Activated CD8-positive, alpha-beta memory T cell treated with anti-CD3 and anti-CD28 coated beads, Interleukin-2, amount 10 ng/mL, durations not matched to agents 7 days and 5 days (primary cell): Measurements from ENCODE around the gene UQCRHL. TPM values are rescaled to one million over a fixed set of nuclear protein-coding genes. Genes with fewer than 3 reads are reported as not detected.
"Not testable (repeated sequence)": the region's sequence is repeated elsewhere in the genome, so short reads cannot be mapped to it uniquely, and the experiment has no call there.

ENCODE experiments used
- ATAC-seq: fragments of 150-1000 bp; cut with Tn5 transposase; one replicate; pipeline ENCODE4 v1.10.0; 2021; ENCODE audit warnings: moderate library complexity
- CTCF ChIA-PET: fragments of 350-600 bp; sonication (Branson Sonifier 250); formaldehyde crosslinking; loops from one replicate; lab custom pipeline; 2021; ENCODE audit warnings: antibody characterized with exemption; lab: Charles Lee
- DNase-seq: peaks from one replicate; pipeline ENCODE4 v3.0.0-alpha.2; 2020
- H3K27ac Mint-ChIP-seq: one replicate; pipeline ENCODE4 v1.8.0; 2021; ENCODE audit warnings: mild to moderate bottlenecking, mixed read lengths
- H3K27me3 Mint-ChIP-seq: one replicate; pipeline ENCODE4 v1.8.0; 2021; ENCODE audit warnings: mixed read lengths
- H3K36me3 Mint-ChIP-seq: one replicate; pipeline ENCODE4 v1.8.0; 2021; ENCODE audit warnings: mild to moderate bottlenecking, mixed read lengths
- H3K4me1 Mint-ChIP-seq: one replicate; pipeline ENCODE4 v1.8.0; 2021; ENCODE audit warnings: mixed read lengths
- H3K4me3 Mint-ChIP-seq: one replicate; pipeline ENCODE4 v1.8.0; 2021; ENCODE audit warnings: mild to moderate bottlenecking, moderate library complexity, mixed read lengths
- H3K9me3 Mint-ChIP-seq: one replicate; pipeline ENCODE4 v1.8.0; 2022; ENCODE audit warnings: low read depth, mixed read lengths
- total RNA-seq, 2 experiments: library from RNA; stranded (reverse); gene quantifications; one replicate each; pipeline ENCODE4 v1.2.3, GENCODE V29; 2021

The UQCRHL gene
- total RNA-seq, 2 experiments from 2014 or later, result 1.6 to 1.8 TPM

- H3K4me3 Mint-ChIP-seq, result peak overlapping the region; percentile 86
- DNase-seq, H3K36me3 Mint-ChIP-seq, H3K9me3 Mint-ChIP-seq, ATAC-seq, H3K27me3 Mint-ChIP-seq: not testable (repeated sequence)
- H3K4me1 Mint-ChIP-seq, result peaks cover 30% of the 10 kb centered on the region
- CTCF ChIA-PET, result interaction anchor here (4.9 to 5.0 kb wide), 2 partner anchors 9 to 13 kb away, joined by 35 to 45 read pairs; no protein-coding TSS in a partner anchor
- H3K27ac Mint-ChIP-seq, result peak overlapping the region; percentile 43
Observed at GRCh38 chr1:15846056-15846455, 38.6 kb upstream of the UQCRHL start.

GRCh38 chr1:15843826-15844572 lies 36.5 kb upstream of the UQCRHL start:
- Mint-ChIP-seq H3K9me3 (no peaks in the 10 kb centered on the region), H3K27me3 (no peaks in the 10 kb centered on the region), H3K4me1 (peaks cover 18% of the 10 kb centered on the region), H3K36me3 (no peaks in the 10 kb centered on the region), H3K4me3 (no peak overlapping the region), H3K27ac (no peak overlapping the region)
- ATAC-seq (no peak), DNase-seq (no peak)
- CTCF ChIA-PET, result interaction anchor here (0.6 to 0.9 kb wide), 5 partner anchors 10 to 120 kb away, joined by 3 to 4 read pairs (median 3); no protein-coding TSS in a partner anchor

- DNase-seq, result no peak
Observed at GRCh38 chr1:15838721-15839120, 31.3 kb upstream of the UQCRHL start.

GRCh38 chr1:15837931-15838330 lies 30.5 kb upstream of the UQCRHL start:
- Mint-ChIP-seq H3K27me3 (no peaks in the 10 kb centered on the region), H3K4me1 (peaks cover 19% of the 10 kb centered on the region), H3K36me3 (no peaks in the 10 kb centered on the region), H3K9me3 (no peaks in the 10 kb centered on the region), H3K27ac (no peak overlapping the region), H3K4me3 (peak overlapping the region; percentile 25)
- no peak for ATAC-seq
- no peak for DNase-seq
- CTCF ChIA-PET, result interaction anchor here (0.7 to 4.1 kb wide), 3 partner anchors 9 to 159 kb away, joined by 3 to 45 read pairs (median 3); partner anchors contain the start of gene SPEN

More at GRCh38 chr1:15838721-15839120, 31.3 kb upstream of the UQCRHL start:
- Mint-ChIP-seq H3K36me3 (no peaks in the 10 kb centered on the region), H3K4me1 (peaks cover 15% of the 10 kb centered on the region), H3K9me3 (no peaks in the 10 kb centered on the region), H3K27ac (no peak overlapping the region), H3K4me3 (no peak overlapping the region), H3K27me3 (no peaks in the 10 kb centered on the region)
- CTCF ChIA-PET, result interaction anchor here (1.1 to 4.1 kb wide), 3 partner anchors 8 to 159 kb away, joined by 3 to 45 read pairs (median 4); partner anchors contain the start of gene SPEN
- no peak for ATAC-seq

GRCh38 chr1:15836772-15837669 lies 29.6 kb upstream of the UQCRHL start:
- Mint-ChIP-seq H3K4me3 (peak overlapping the region; percentile 84), H3K27ac (peak overlapping the region; percentile 95), H3K27me3 (no peaks in the 10 kb centered on the region), H3K36me3 (no peaks in the 10 kb centered on the region), H3K9me3 (no peaks in the 10 kb centered on the region), H3K4me1 (peaks cover 20% of the 10 kb centered on the region)
- CTCF ChIA-PET, result interaction anchor here (0.7 to 4.1 kb wide), 3 partner anchors 10 to 122 kb away, joined by 3 to 45 read pairs (median 5); partner anchors contain the start of gene SPEN
- peak; percentile 79 for DNase-seq
- peak; percentile 8 for ATAC-seq

- H3K27ac Mint-ChIP-seq, result peak overlapping the region; percentile 95
- H3K9me3 Mint-ChIP-seq, ATAC-seq, DNase-seq, H3K27me3 Mint-ChIP-seq, H3K36me3 Mint-ChIP-seq: not testable (repeated sequence)
- H3K4me1 Mint-ChIP-seq, result peaks cover 25% of the 10 kb centered on the region
- CTCF ChIA-PET, result interaction anchor here (0.6 to 4.1 kb wide), 4 partner anchors 11 to 123 kb away, joined by 3 to 45 read pairs (median 4); partner anchors contain the start of gene SPEN
- peak overlapping the region; percentile 84 for H3K4me3 Mint-ChIP-seq
Observed at GRCh38 chr1:15836511-15836771, 29.0 kb upstream of the UQCRHL start.

GRCh38 chr1:15835741-15836510 lies 28.5 kb upstream of the UQCRHL start:
- H3K36me3 Mint-ChIP-seq, result peaks cover 4% of the 10 kb centered on the region
- ATAC-seq, result peak; percentile 64
- no peaks in the 10 kb centered on the region for H3K27me3 Mint-ChIP-seq
- peaks cover 25% of the 10 kb centered on the region for H3K4me1 Mint-ChIP-seq
- H3K4me3 Mint-ChIP-seq, result peak overlapping the region; percentile 84
- CTCF ChIA-PET, result interaction anchor here (0.6 to 4.1 kb wide), 4 partner anchors 11 to 123 kb away, joined by 3 to 45 read pairs (median 4); partner anchors contain the start of gene SPEN
- peak overlapping the region; percentile 95 for H3K27ac Mint-ChIP-seq
- no peaks in the 10 kb centered on the region for H3K9me3 Mint-ChIP-seq
- peak; percentile 99 for DNase-seq

GRCh38 chr1:15835205-15835740 lies 27.8 kb upstream of the UQCRHL start:
- CTCF ChIA-PET, result interaction anchor here (3.8 to 4.1 kb wide), 2 partner anchors 12 to 13 kb away, joined by 35 to 45 read pairs; partner anchors contain the start of gene SPEN
- Mint-ChIP-seq H3K27ac (peak overlapping the region; percentile 95), H3K4me3 (peak overlapping the region; percentile 84), H3K27me3 (no peaks in the 10 kb centered on the region), H3K9me3 (no peaks in the 10 kb centered on the region), H3K36me3 (peaks cover 4% of the 10 kb centered on the region), H3K4me1 (peaks cover 31% of the 10 kb centered on the region)
- DNase-seq (no peak), ATAC-seq (peak; percentile 14)

GRCh38 chr1:15834406-15835204 lies 27.2 kb upstream of the UQCRHL start:
- peaks cover 4% of the 10 kb centered on the region for H3K36me3 Mint-ChIP-seq
- DNase-seq (peak; percentile 92), ATAC-seq (peak; percentile 60)
- no peaks in the 10 kb centered on the region for H3K27me3 Mint-ChIP-seq
- H3K4me3 Mint-ChIP-seq, result peak overlapping the region; percentile 84
- H3K27ac Mint-ChIP-seq, result peak overlapping the region; percentile 95
- H3K4me1 Mint-ChIP-seq, result peaks cover 38% of the 10 kb centered on the region
- no peaks in the 10 kb centered on the region for H3K9me3 Mint-ChIP-seq
- CTCF ChIA-PET, result interaction anchor here (1.1 to 3.8 kb wide), 10 partner anchors 9 to 245 kb away, joined by 3 to 40 read pairs (median 4); partner anchors contain the start of gene SPEN

GRCh38 chr1:15833842-15834405 lies 26.5 kb upstream of the UQCRHL start:
- DNase-seq (no peak), ATAC-seq (no peak)
- peaks cover 4% of the 10 kb centered on the region for H3K36me3 Mint-ChIP-seq
- CTCF ChIA-PET, result interaction anchor here (0.6 to 3.8 kb wide), 16 partner anchors 9 to 1059 kb away, joined by 3 to 40 read pairs (median 4); partner anchors contain the start of gene SPEN
- H3K4me3 Mint-ChIP-seq, result peak overlapping the region; percentile 84
- H3K4me1 Mint-ChIP-seq, result peaks cover 41% of the 10 kb centered on the region
- H3K27me3 Mint-ChIP-seq, result no peaks in the 10 kb centered on the region
- peak overlapping the region; percentile 95 for H3K27ac Mint-ChIP-seq
- H3K9me3 Mint-ChIP-seq, result no peaks in the 10 kb centered on the region

- H3K27ac Mint-ChIP-seq, result peak overlapping the region; percentile 95
- ATAC-seq, result no peak
- peaks cover 41% of the 10 kb centered on the region for H3K4me1 Mint-ChIP-seq
- DNase-seq, result peak; percentile 77
- no peaks in the 10 kb centered on the region for H3K9me3 Mint-ChIP-seq
- CTCF ChIA-PET, result interaction anchor here (0.6 to 3.8 kb wide), 19 partner anchors 9 to 1060 kb away, joined by 3 to 40 read pairs (median 3); partner anchors contain the start of gene SPEN
- peak overlapping the region; percentile 84 for H3K4me3 Mint-ChIP-seq
- peaks cover 4% of the 10 kb centered on the region for H3K36me3 Mint-ChIP-seq
- H3K27me3 Mint-ChIP-seq, result no peaks in the 10 kb centered on the region
Observed at GRCh38 chr1:15833069-15833679, 25.7 kb upstream of the UQCRHL start.
